GM18511 (cell line): ENCODE data around the gene HOXB3.

Source experiments
- ATAC-seq: cut with Tn5 transposase; IDR thresholded peaks from one replicate; pipeline ENCODE4 v1.9.1; 2021; ENCODE audit warnings: mild to moderate bottlenecking, moderate library complexity; ENCODE audit not compliant: unreplicated experiment

Gene HOXB3

GRCh38 chr17:48626245-48627117 is 36.4 kb upstream of the HOXB3 start, which contains the start of gene HOXB9:
Gene HOXB9, minus strand, starts transcription at chr17:48626358. Its CDS starts 89 bp downstream, at chr17:48626269.
- ATAC-seq: no peak

GRCh38 chr17:48625495-48626244 is 35.6 kb upstream of the HOXB3 start:
- no peak for ATAC-seq

- ATAC-seq: no peak
These were observed 34.8 kb upstream of the HOXB3 start for GRCh38 chr17:48624544-48625494.

DNA sequence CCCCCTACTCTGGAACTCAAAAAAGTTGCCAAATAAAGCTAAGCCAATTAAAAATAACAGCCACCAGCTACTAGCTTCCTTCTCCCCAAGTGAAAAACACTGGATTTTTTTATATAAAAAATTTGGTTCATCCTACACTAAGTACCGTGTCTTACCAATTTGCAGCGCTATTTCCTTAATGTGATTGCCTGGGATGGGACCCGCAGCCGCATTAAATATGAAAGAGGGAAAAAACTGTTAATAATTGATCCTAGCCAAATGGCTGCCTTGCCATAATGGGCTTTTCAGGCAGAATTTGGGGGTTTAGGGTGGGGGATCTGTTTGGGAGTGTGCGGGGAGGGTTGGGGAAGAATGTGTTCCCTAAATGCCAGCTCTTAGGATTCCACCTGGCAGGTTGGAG is 34.1 kb upstream of the HOXB3 start:
- ATAC-seq: no peak

- ATAC-seq: no peak
These were observed 33.5 kb upstream of the HOXB3 start for GRCh38 chr17:48623583-48623982.

- ATAC-seq: no peak
These were observed 32.8 kb upstream of the HOXB3 start for GRCh38 chr17:48622857-48623256.

GRCh38 chr17:48621410-48622392 is 31.7 kb upstream of the HOXB3 start:
- no peak for ATAC-seq

- no peak for ATAC-seq
These were observed 30.6 kb upstream of the HOXB3 start for GRCh38 chr17:48620461-48621139.

DNA sequence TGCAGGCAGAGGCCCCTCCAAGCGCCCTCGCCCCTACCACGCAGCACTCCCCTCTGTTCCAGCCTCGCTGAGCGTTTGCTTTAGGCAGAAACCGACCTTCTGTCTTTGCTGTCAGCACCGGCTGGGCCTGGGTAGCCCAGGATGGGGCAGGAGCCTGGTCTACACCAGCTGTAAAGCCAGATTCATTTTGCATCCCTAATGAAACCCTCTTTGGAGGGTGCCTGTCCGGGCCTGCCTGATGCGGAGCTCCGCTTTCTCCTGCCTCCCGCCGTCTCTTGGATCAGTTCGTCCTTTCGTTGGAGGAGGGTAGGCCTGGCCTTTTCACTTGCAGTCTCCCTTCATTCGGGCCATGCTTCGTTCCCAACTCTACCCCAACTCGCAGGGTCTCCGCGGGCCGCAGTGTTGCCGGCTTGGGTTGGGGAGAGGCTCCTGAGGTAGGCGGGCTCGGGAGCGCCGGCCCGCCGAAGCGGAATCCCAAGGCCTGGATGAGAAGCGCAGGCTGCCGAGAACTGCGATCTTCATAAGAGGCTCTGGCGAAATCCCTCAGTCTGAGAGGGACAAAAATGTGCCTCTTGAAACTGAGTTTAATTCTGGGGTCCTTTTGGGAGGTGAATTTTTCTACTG is 29.9 kb upstream of the HOXB3 start:
- ATAC-seq: no peak

DNA sequence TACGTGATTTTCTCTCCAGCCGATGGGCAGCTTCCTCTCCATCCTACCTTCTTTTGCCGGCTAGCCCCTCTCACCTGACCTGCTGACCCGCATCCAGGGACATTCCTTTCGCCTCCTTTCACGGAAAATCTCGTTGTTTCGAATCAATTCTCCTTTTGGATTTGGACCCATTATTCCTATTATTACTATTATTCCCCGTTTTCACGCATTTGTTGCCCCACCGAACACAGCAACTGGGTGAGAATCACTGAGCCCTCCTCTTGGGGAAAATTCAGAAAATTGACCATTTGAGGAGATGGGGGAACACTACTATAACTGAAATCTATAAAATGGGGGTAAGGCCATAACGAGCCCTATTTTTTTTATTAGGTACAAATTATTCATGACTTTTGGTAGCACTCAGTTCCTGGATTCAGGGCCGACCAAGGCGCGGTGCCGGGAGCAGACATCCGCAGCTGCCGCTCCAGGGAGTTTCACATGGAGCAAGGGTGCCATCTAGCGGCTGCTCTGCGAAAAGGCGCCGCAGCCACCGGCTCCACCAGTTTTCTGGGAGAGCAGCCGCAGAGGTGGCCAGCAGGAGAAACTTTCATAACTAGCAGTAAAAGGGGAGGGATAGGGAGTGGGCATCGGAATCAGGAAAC is 28.3 kb upstream of the HOXB3 start:
- no peak for ATAC-seq

GRCh38 chr17:48617471-48618255 is 27.6 kb upstream of the HOXB3 start:
- ATAC-seq: no peak

DNA sequence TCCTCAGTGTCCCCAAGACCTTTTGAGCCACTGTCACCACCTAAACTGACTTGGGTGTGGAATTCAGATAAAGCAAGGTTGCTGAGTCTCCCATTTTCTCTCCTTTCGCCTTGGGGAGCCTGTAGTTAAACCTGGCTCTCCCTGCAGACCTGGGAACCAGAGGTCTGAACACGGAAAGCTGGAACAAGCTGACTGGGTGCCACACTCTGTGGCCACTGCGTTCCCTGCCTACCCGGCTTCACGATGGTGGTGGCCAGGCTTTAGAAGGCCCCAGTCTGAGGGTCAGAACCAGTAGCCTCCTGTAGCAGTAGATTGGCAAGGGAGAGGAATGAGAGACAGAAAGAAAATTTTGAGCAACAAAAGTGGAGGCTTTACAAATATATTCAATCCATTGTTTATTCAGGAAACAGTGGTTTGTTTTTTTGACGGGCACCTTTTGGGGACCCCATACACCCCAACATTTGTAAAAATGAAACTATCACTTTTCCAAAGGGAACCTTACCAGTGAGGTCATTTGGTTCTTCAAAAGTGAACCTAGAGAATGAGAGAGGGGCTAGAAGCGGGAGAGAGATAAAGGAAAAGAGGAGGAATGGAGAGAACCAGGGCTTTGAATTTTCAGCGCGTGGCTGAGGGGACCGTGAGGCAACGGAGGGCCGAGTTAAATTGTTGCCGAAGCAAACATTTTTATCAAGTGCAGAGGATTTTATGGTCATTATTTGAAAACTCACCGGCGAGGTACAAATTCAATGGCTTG is 26.9 kb upstream of the HOXB3 start:
- no peak for ATAC-seq

GRCh38 chr17:48615963-48616716 is 26.1 kb upstream of the HOXB3 start:
- ATAC-seq: no peak

- ATAC-seq: no peak
These were observed 25.3 kb upstream of the HOXB3 start, which contains the start of gene HOXB8 for GRCh38 chr17:48615047-48615962. Gene HOXB8, minus strand, starts transcription at chr17:48615292. Its CDS starts 588 bp downstream, at chr17:48614704.
